COLO668 (cell line): ENCODE results near the gene TSPAN17.
"Not testable (repeated sequence)": the region's sequence is repeated elsewhere in the genome, so short reads cannot be mapped to it uniquely, and the experiment has no call there.

Source experiments
- DNase-seq: peaks from one replicate; lab custom pipeline; 2025; ENCODE audit not compliant: unreplicated experiment; lab: John Stamatoyannopoulos, UW

The TSPAN17 gene

GRCh38 chr5:176647030-176647842 is at the start of gene TSPAN17:
TSS of gene TSPAN17 (plus strand) at chr5:176647484. CDS start at chr5:176647616, 132 bp downstream.
- DNase-seq: peak; percentile 98

DNA sequence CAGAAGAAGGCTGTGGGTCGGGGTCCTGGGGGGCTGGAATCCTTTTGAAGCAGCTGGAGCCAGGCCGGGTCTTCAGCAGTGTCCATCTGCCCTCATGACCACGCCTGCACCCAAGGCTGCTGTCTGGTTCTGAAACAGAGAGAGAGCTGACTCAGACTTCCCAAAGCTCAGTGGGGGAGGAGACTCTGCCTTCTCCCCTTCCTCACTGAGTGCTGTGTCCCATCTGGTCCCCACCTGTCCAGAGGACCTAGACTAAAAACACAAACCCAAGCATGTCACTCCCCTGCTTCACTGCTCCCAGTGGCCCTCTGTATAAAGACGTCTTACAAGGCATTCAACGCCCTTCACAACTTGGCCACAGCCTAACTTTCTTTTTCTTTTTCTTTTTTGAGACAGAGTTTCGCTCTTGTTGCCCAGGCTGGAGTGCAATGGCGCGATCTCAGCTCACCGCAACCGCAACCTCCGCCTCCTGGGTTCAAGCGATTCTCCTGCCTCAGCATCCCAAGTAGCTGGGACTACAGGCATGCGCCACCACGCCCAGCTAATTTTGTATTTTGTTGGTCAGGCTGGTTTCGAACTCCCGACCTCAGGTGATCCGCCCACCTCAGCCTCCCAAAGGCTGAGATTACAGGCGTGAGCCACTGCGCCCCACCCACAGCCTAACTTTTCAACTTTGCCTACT is 47.4 kb upstream of the TSPAN17 start:
- not testable (repeated sequence) for DNase-seq

GRCh38 chr5:176601901-176602482 is 45.3 kb upstream of the TSPAN17 start:
- DNase-seq: no peak

GRCh38 chr5:176603091-176603490 is 44.2 kb upstream of the TSPAN17 start:
- DNase-seq: no peak

DNA sequence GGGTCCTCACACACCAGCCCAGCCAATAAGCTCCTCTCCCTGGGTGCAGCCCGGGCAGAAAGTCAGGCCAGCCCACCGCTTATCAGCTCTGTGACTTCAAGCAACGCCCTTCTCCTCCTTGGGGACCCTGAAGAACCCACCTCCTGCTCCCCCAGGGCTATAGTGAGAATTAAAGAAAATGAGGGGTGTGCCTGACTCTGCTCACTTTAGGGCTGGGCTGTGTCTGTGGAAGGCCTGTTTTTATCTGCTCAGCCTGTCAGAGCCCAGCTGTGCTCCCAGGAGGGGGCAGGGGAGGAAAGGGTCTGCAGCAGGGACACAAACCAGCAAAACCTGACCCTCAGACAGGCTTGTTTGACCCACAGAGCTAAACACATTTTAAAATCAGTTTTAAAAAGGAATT is 41.3 kb upstream of the TSPAN17 start:
- no peak for DNase-seq

- no peak for DNase-seq
Measured at GRCh38 chr5:176606875-176607274, 40.4 kb upstream of the TSPAN17 start.

- DNase-seq: no peak
Measured at GRCh38 chr5:176608142-176608705, 39.1 kb upstream of the TSPAN17 start.

DNA sequence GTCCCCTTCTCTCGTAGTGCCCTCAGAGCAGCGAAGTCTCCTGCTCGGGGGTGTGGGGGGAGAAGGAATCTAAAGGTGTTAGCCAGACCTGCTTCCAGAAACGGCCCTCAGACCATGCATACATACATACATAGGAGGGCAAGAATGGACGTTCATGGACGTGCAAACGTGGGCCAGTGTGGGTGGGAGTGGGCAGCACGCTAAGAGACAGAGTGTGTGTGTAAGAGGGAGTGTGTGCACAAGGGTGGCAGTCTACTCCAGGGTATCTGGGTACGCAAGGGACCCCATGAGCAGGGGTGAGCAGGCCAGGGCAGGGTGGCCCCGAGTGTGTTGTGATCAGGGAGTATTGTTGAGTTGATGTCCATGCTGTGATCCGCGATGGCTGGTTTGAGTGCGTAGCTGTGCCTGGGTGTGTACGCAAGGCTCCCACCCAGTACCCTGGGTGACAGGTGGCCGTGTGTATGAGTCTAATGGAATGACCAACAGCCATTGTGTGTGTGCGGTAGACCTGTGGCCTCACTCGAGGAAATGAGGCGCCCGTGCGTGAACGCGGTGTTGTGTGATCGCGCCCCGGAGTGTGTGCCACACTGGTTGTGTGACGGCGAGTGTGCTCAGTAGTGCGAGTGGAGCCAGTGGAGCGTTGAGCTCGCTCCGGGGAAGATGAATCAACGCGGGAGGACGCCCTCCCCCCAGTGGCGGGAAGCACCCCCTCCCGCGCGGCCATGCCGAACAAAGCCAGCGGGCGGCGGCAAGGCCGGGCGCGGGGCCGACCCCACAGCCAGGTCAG is 38.2 kb upstream of the TSPAN17 start:
- DNase-seq: peak; percentile 51

DNA sequence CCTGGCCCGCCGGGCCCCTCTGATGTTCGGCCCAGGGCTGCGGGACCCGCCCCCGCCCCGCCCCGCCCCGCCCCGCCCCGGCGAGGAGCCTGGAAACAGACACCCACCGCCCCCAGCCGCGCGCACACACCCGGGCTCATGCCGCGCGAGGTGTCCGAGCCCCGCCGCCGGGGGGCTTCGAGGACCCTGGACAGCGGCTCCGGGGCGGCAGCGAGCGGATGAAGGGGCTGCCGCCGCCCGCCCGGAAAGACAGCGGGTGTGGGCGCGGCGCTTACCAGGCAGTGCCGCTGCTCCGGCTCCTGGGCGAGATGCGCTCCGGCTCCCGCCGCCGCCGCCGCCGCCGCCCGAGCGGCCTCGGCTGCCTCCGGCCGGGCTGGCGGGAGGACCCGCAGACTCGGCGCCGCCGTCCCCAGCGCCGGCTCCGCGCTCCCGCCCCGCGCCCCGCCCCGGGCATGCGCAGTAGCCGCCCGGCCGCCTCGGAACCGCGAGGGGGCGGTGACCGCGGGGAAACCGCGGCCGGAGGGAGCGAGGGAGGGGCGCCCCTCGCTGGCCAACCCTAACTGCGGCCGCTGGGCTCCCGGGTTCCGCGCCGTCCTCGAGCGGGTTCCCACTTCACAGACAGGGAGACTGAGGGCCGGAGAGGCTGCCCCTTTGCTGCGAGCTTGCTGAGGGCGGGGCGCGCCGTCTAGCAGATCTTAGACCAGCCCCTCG is 37.4 kb upstream of the TSPAN17 start, which contains the start of gene GPRIN1:
Gene GPRIN1, minus strand, starts transcription at position 433 of the 711 bp plus-strand sequence. CDS start 10,322 bp downstream, outside the sequence.
- peak; percentile 79 for DNase-seq

GRCh38 chr5:176610435-176610773 is 36.9 kb upstream of the TSPAN17 start:
- DNase-seq: peak; percentile 54

DNA sequence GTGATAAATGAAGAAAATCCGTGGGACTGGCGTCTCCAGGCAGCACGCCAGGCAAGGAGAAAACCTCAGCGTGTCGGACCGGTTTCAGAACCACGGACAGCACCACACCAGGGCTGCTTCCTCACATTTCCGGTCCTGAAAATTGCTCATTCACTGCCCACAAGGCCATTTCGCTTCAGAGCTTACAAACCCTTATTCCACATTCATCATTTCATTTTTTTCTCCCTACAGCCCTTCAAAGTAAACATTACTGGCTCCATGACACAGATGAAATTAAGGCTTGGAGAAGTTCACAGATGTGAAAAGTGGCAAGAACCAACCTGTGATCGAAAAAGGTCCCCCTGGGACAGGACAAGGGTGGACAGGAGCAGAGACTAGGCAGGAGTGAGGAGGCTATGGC is 35.8 kb upstream of the TSPAN17 start:
- no peak for DNase-seq

DNA sequence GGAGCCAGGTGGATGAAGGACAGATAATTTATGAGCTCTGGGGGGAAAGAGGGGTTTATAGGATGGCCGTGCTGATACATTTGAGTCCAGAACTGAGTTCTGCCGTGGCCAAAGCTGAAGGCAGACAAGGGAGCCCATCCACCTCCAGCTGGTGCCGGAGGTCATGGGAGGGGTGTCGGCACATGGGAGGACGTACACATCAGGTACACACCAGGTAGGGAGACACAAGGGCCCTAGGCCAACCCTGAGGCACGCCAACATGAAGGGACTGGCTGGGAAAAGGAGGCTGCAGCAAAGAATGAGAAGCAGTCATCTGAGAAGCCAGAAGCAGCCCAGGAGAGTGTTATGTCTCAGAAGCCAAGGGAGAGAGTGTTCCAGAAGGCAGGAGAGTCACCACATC is 35.3 kb upstream of the TSPAN17 start:
- DNase-seq: no peak

GRCh38 chr5:176612855-176613254 is 34.4 kb upstream of the TSPAN17 start:
- no peak for DNase-seq

DNA sequence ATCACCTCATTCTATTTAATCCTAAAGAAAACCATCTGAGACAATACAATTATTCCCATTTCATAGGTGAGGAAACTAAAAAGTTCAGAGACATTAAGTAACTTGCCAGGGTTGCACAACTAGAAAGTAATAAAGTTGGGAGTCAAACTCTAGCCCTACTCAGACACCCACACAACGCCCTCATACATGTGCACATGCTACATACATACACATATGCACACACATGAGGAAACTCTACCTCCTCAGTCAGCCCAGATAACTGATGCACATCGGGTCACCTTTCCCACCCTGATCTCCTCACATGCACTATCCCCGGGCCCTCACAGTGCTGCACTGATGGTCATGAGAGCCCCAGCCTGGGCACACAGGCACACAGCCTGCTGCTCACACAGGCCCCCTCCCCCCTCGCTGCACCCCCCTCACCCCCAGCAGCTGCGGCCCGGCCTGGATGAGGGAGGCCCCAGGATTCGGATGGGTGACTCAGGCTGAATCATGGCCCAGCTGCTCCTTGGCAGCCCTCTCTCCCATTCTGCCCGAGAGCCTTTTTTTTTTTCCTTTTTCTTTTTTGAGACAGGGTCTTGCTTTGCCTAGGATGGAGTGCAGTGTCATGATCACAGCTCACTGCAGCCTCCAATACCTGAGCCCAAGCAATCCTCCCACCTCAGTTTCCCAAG is 32.3 kb upstream of the TSPAN17 start:
- peak; percentile 47 for DNase-seq

DNA sequence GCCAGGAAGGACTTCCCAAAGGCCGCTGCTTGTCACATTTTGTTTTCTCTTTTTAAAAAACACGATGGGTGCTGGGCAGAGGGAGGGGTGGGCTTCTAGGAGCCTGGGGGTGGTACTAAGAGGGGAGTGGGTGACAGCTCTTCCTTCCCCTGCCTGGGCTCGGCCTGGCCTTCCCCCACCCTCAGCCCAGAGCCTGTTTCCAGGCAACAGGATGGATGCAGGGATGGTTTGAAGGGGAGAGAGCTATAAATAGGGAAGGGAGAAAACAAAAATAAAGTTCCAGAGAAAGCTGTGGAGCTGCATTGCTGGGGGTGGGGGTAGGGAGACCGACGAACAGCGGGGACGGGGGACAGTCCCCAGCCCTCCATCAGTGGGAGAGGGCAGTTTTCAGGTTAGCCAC is 30.8 kb upstream of the TSPAN17 start:
- DNase-seq: no peak

DNA sequence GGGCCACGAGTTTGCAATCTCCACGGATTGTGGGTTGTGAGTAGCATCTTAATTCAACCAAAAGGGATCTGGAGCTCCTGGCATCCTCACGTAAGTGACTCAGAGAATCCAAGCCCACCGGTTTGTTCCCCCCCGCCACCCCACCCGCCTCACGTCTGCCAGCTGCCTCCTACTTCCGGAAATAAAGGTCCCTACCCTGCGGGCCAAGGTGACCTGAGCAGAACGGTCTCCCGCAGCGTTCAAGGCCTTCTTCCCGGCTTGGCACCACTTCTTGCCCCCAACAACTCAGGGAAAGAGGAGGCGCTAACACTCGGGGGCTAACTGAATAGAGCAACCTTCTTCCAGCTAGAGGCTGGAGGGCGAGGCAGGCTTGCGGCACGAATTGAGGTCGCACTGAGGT is 28.5 kb upstream of the TSPAN17 start:
- no peak for DNase-seq

- peak; percentile 86 for DNase-seq
Measured at GRCh38 chr5:176619203-176619568, 28.1 kb upstream of the TSPAN17 start.

- DNase-seq: peak; percentile 31
Measured at GRCh38 chr5:176619569-176620332, 27.5 kb upstream of the TSPAN17 start.
